ENCODE data around the gene MAPK12. TPM values are rescaled to one million over a fixed set of nuclear protein-coding genes. Genes with fewer than 3 reads are reported as not detected.

The MAPK12 gene
- total and polyA plus RNA-seq, 2 donors (not counting 1 experiment from before 2014, with no cell fraction given), result 6.5 to 7.8 TPM

GRCh38 chr22:50229370-50229769, 32.1 kb downstream of the MAPK12 start:
- Histone ChIP-seq H3K9me3 (ENCODE audit: control extremely low read depth in 1 of 3, control insufficient read depth in 2 of 3, insufficient read depth in 1 of 3, low read length in 2 of 3) (peaks cover 0 to 5% (median 0%) of the 10 kb centered on the region in 3 donors), H3K27me3 (replicated peaks in 1 of 4; ENCODE audit: control extremely low read depth in 1 of 4, control insufficient read depth in 3 of 4, insufficient read depth in 4 of 4, low read length in 3 of 4) (no peaks in the 10 kb centered on the region), H3K4me3 (ENCODE audit: control extremely low read depth in 1 of 5, extremely low read depth in 1 of 5, insufficient read depth in 1 of 5, low read depth in 2 of 5, low read length in 4 of 5) (no peak overlapping the region), H3K79me2 (ENCODE audit: control insufficient read depth, insufficient read depth, low read length) (peaks cover 44% of the 10 kb centered on the region), H3K9ac (ENCODE audit: low read length) (no peak overlapping the region), H3K4me1 (ENCODE audit: control insufficient read depth in 2 of 2, insufficient read depth in 2 of 2, low read length in 2 of 2) (no peaks in the 10 kb centered on the region), H3K36me3 (replicated peaks in 1 of 2; ENCODE audit: control extremely low read depth in 1 of 2, control insufficient read depth in 1 of 2, extremely low read depth in 1 of 2, insufficient read depth in 2 of 2, low read length in 1 of 2) (peaks cover 0 to 47% of the 10 kb centered on the region in 2 experiments), H3K4me2 (replicated peaks; ENCODE audit: low read depth, low read length, poor library complexity, severe bottlenecking) (no peak overlapping the region), H3K27ac (ENCODE audit: low read length in 2 of 2) (no peak overlapping the region), H2AFZ (ENCODE audit: insufficient read depth, low read depth, low read length, poor library complexity, severe bottlenecking) (no peak overlapping the region), H4K20me1 (ENCODE audit: control insufficient read depth, insufficient read depth, low read length, poor library complexity, severe bottlenecking) (peaks cover 48% of the 10 kb centered on the region)
- ATAC-seq (ENCODE audit: low read depth) (no peak), DNase-seq (no peak)
- Mint-ChIP-seq H3K4me1 (no peaks in the 10 kb centered on the region), H3K27me3 (no peaks in the 10 kb centered on the region), H3K9me3 (ENCODE audit: insufficient read depth) (no peaks in the 10 kb centered on the region), H3K27ac (no peak overlapping the region), H3K4me3 (no peak overlapping the region)
- ChIA-PET CTCF (no interaction called here), POLR2A (no interaction called here)
- TF ChIP-seq EZH2 (IDR thresholded peaks at IDR 0.05; ENCODE audit: borderline replicate concordance, insufficient read depth, low read depth, low read length, poor library complexity, severe bottlenecking), result no peak
- TF ChIP-seq, protein P1, sequence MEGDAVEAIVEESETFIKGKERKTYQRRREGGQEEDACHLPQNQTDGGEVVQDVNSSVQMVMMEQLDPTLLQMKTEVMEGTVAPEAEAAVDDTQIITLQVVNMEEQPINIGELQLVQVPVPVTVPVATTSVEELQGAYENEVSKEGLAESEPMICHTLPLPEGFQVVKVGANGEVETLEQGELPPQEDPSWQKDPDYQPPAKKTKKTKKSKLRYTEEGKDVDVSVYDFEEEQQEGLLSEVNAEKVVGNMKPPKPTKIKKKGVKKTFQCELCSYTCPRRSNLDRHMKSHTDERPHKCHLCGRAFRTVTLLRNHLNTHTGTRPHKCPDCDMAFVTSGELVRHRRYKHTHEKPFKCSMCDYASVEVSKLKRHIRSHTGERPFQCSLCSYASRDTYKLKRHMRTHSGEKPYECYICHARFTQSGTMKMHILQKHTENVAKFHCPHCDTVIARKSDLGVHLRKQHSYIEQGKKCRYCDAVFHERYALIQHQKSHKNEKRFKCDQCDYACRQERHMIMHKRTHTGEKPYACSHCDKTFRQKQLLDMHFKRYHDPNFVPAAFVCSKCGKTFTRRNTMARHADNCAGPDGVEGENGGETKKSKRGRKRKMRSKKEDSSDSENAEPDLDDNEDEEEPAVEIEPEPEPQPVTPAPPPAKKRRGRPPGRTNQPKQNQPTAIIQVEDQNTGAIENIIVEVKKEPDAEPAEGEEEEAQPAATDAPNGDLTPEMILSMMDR (IDR thresholded peaks at IDR 0.05), result no peak
- intact Hi-C loops (cut with micrococcal nuclease), result no loop called here
- WGBS (ENCODE audit: insufficient coverage), result 93% methylated on average over 12 of the region's 16 CpGs

DNA sequence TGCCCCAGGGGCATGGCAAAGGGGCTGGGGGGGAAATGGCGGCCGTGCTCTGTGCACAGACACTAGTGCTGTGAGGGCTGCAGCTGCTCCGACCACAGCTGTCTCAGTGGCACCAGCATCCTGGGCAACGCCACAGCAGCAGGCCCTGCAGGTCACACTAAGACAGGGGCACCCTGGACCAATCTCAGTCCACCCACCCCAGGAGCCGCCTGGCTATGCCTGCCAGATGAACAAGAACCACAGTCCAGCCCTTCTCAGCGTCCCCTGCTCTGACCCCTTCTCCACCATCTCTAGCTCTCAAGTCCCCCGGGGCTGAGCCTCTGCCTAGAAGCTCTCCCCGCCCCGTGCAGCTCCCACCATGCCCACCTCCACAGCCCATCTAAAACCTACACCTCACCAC, 33.1 kb downstream of the MAPK12 start:
- Histone ChIP-seq H3K9me3 (ENCODE audit: control extremely low read depth in 1 of 3, control insufficient read depth in 2 of 3, insufficient read depth in 1 of 3, low read length in 2 of 3) (no peaks in the 10 kb centered on the region), H3K27ac (ENCODE audit: low read length in 2 of 2) (no peak overlapping the region), H3K4me2 (replicated peaks; ENCODE audit: low read depth, low read length, poor library complexity, severe bottlenecking) (no peak overlapping the region), H3K4me1 (ENCODE audit: control insufficient read depth in 2 of 2, insufficient read depth in 2 of 2, low read length in 2 of 2) (no peaks in the 10 kb centered on the region), H3K4me3 (ENCODE audit: control extremely low read depth in 1 of 5, extremely low read depth in 1 of 5, insufficient read depth in 1 of 5, low read depth in 2 of 5, low read length in 4 of 5) (no peak overlapping the region), H4K20me1 (ENCODE audit: control insufficient read depth, insufficient read depth, low read length, poor library complexity, severe bottlenecking) (peaks cover 38% of the 10 kb centered on the region), H2AFZ (ENCODE audit: insufficient read depth, low read depth, low read length, poor library complexity, severe bottlenecking) (no peak overlapping the region), H3K9ac (ENCODE audit: low read length) (no peak overlapping the region), H3K27me3 (replicated peaks in 1 of 4; ENCODE audit: control extremely low read depth in 1 of 4, control insufficient read depth in 3 of 4, insufficient read depth in 4 of 4, low read length in 3 of 4) (no peaks in the 10 kb centered on the region), H3K79me2 (ENCODE audit: control insufficient read depth, insufficient read depth, low read length) (peaks cover 35% of the 10 kb centered on the region), H3K36me3 (replicated peaks in 1 of 2; ENCODE audit: control extremely low read depth in 1 of 2, control insufficient read depth in 1 of 2, extremely low read depth in 1 of 2, insufficient read depth in 2 of 2, low read length in 1 of 2) (peaks cover 0 to 52% of the 10 kb centered on the region in 2 experiments)
- Mint-ChIP-seq H3K4me1 (no peaks in the 10 kb centered on the region), H3K27me3 (no peaks in the 10 kb centered on the region), H3K4me3 (no peak overlapping the region), H3K27ac (no peak overlapping the region), H3K9me3 (ENCODE audit: insufficient read depth) (no peaks in the 10 kb centered on the region)
- no peak for ATAC-seq (ENCODE audit: low read depth)
- TF ChIP-seq, protein P1 (IDR thresholded peaks at IDR 0.05), result no peak
- TF ChIP-seq EZH2 (IDR thresholded peaks at IDR 0.05; ENCODE audit: borderline replicate concordance, insufficient read depth, low read depth, low read length, poor library complexity, severe bottlenecking), result no peak
- no peak for DNase-seq
- intact Hi-C loops (cut with micrococcal nuclease), result no loop called here
- 83% methylated on average over 9 of the region's 9 CpGs for WGBS (ENCODE audit: insufficient coverage)
- CTCF ChIA-PET, result no interaction called here
- POLR2A ChIA-PET, result no interaction called here

Data from B cell (primary cell).